Subcutaneous adipose tissue (tissue), 4 donors: Measurements from ENCODE around the gene IL2RA. TPM values are rescaled to one million over a fixed set of nuclear protein-coding genes. Genes with fewer than 3 reads are reported as not detected.

Experiments used
- CTCF ChIP-seq: fragments of 450-650 bp; IDR thresholded peaks from one replicate; pipeline ENCODE4 v1.5.1; 2016; ENCODE audit warnings: low read depth, mild to moderate bottlenecking, control low read depth, antibody characterized with exemption, moderate library complexity
- total RNA-seq, 4 donors: library from RNA; depleted of rRNA; stranded (reverse); fragments of >200 nt; gene quantifications; one replicate each; pipeline ENCODE4 v1.1.0, GENCODE V29; 2016

The IL2RA gene
- total RNA-seq, 4 donors from 2014 or later = 0.34 to 2.4 (median 1.5) TPM; not detected in 1

GRCh38 chr10:6023661-6024333, 38.4 kb downstream of the IL2RA start:
- no peak for TF ChIP-seq CTCF

GRCh38 chr10:6022660-6023059, 39.5 kb downstream of the IL2RA start:
- no peak for TF ChIP-seq CTCF

GRCh38 chr10:6020826-6021225, 41.3 kb downstream of the IL2RA start:
- TF ChIP-seq CTCF = no peak

GRCh38 chr10:6019796-6020195, 42.4 kb downstream of the IL2RA start:
- no peak for TF ChIP-seq CTCF

- no peak for TF ChIP-seq CTCF
Observed at GRCh38 chr10:6019010-6019782, 43.0 kb downstream of the IL2RA start.

- no peak for TF ChIP-seq CTCF
Observed at GRCh38 chr10:6018422-6018821, 43.7 kb downstream of the IL2RA start.

GRCh38 chr10:6017781-6018354, 44.3 kb downstream of the IL2RA start:
- no peak for TF ChIP-seq CTCF
